Neuronal stem cell (in vitro differentiated cells): ENCODE data around the gene LY86.
"Not testable (repeated sequence)": the region's sequence is repeated elsewhere in the genome, so short reads cannot be mapped to it uniquely, and the experiment has no call there.

Experiments
- DNase-seq: peaks from one replicate; pipeline ENCODE4 v3.0.0-alpha.2; 2013; ENCODE audit warnings: low spot score
- H2AFZ ChIP-seq: one replicate; pipeline ENCODE4 v1.6.1; 2013; ENCODE audit warnings: mild to moderate bottlenecking, low read length, inconsistent platforms
- H2AK5ac ChIP-seq: 2 replicates; pipeline ENCODE4 v1.6.1; 2013; ENCODE audit warnings: low read depth, mild to moderate bottlenecking, inconsistent platforms, low read length, moderate library complexity, mixed read lengths
- H2BK120ac ChIP-seq: 2 replicates; pipeline ENCODE4 v1.6.1; 2013; ENCODE audit warnings: low read depth, mild to moderate bottlenecking, inconsistent platforms, low read length, moderate library complexity, mixed read lengths
- H2BK12ac ChIP-seq: one replicate; pipeline ENCODE4 v1.6.1; 2013; ENCODE audit warnings: low read length, inconsistent platforms
- H2BK15ac ChIP-seq: 2 replicates; pipeline ENCODE4 v1.6.1; 2013; ENCODE audit warnings: mild to moderate bottlenecking, low read length, inconsistent platforms, mixed read lengths
- H2BK5ac ChIP-seq: one replicate; pipeline ENCODE4 v1.6.1; 2013; ENCODE audit warnings: inconsistent platforms, mild to moderate bottlenecking, low read length, moderate library complexity
- H3K14ac ChIP-seq: one replicate; pipeline ENCODE4 v1.6.1; 2013; ENCODE audit warnings: low read length, inconsistent platforms
- H3K18ac ChIP-seq: 2 replicates; pipeline ENCODE4 v1.6.1; 2013; ENCODE audit warnings: low read length, inconsistent platforms
- H3K23ac ChIP-seq: 2 replicates; pipeline ENCODE4 v1.6.1; 2013; ENCODE audit warnings: low read depth, mild to moderate bottlenecking, mixed read lengths, low read length, inconsistent platforms; ENCODE audit not compliant: poor library complexity
- H3K27ac ChIP-seq: replicated peaks from 3 replicates; pipeline ENCODE4 v1.5.1; 2013; ENCODE audit warnings: low read length, inconsistent platforms
- H3K27me3 ChIP-seq, 3 experiments: 2 replicates each; pipeline ENCODE4 v1.6.1; 2013; ENCODE audit warnings: low read length in 3 of 3, mild to moderate bottlenecking in 2 of 3, inconsistent platforms in 1 of 3, low read depth in 1 of 3, mixed read lengths in 1 of 3, moderate library complexity in 1 of 3; ENCODE audit not compliant: control insufficient read depth in 3 of 3, insufficient read depth in 3 of 3
- H3K36me3 ChIP-seq, 2 donors: replicated peaks in 1 of 2; 2 replicates each; pipeline ENCODE4 v1.6.1; 2013; ENCODE audit warnings: low read length in 2 of 2; ENCODE audit not compliant: control insufficient read depth in 2 of 2, insufficient read depth in 2 of 2
- H3K4ac ChIP-seq: 2 replicates; pipeline ENCODE4 v1.6.1; 2013; ENCODE audit warnings: inconsistent platforms, mild to moderate bottlenecking, low read length, moderate library complexity
- H3K4me1 ChIP-seq, 2 donors: 1 replicate in 1 of 2; 2 replicates in 1 of 2; pipeline ENCODE4 v1.6.1; 2013; ENCODE audit warnings: low read length in 2 of 2, low read depth in 1 of 2; ENCODE audit not compliant: control insufficient read depth in 2 of 2, insufficient read depth in 1 of 2
- H3K4me2 ChIP-seq: one replicate; pipeline ENCODE4 v1.6.1; 2013; ENCODE audit warnings: mild to moderate bottlenecking, low read length, inconsistent platforms; ENCODE audit not compliant: insufficient read depth, poor library complexity, severe bottlenecking
- H3K4me3 ChIP-seq, 2 donors: 2 replicates each; pipeline ENCODE4 v1.5.1; 2013; ENCODE audit warnings: low read length in 2 of 2, mild to moderate bottlenecking in 2 of 2, inconsistent platforms in 1 of 2, moderate library complexity in 1 of 2
- H3K79me1 ChIP-seq: one replicate; pipeline ENCODE4 v1.6.1; 2013; ENCODE audit warnings: low read depth, mild to moderate bottlenecking, inconsistent platforms, low read length, moderate library complexity
- H3K9ac ChIP-seq: one replicate; pipeline ENCODE4 v1.6.1; 2013; ENCODE audit warnings: mild to moderate bottlenecking, low read depth, low read length, inconsistent platforms; ENCODE audit not compliant: poor library complexity
- H3K9me3 ChIP-seq, 2 donors: replicated peaks in 1 of 2; 2 replicates each; pipeline versions ENCODE3 to v1.6.1; 2013; ENCODE audit warnings: low read length in 2 of 2, mild to moderate bottlenecking in 2 of 2, inconsistent platforms in 1 of 2, low read depth in 1 of 2, mixed read lengths in 1 of 2, moderate library complexity in 1 of 2; ENCODE audit not compliant: control insufficient read depth in 2 of 2, insufficient read depth in 1 of 2
- H4K8ac ChIP-seq: one replicate; pipeline ENCODE4 v1.6.1; 2013; ENCODE audit warnings: low read depth, mild to moderate bottlenecking, inconsistent platforms, low read length, moderate library complexity
- H4K91ac ChIP-seq: one replicate; pipeline ENCODE4 v1.6.1; 2013; ENCODE audit warnings: low read length, low read depth, mild to moderate bottlenecking, inconsistent platforms; ENCODE audit not compliant: poor library complexity
- WGBS, 2 donors: extraction: QIAGEN DNeasy Blood & Tissue Kit; methylation state at CpG; one replicate each; pipeline ENCODE4 v1.1.7; 2013; ENCODE audit warnings: missing lambda C conversion rate in 2 of 2, mixed read lengths in 1 of 2; ENCODE audit not compliant: insufficient read length in 2 of 2, insufficient replicate concordance in 1 of 2; ENCODE audit errors: extremely low coverage in 2 of 2; 5-methylcytosine and 5-hydroxymethylcytosine counted together

The LY86 gene

GRCh38 chr6:6665555-6666243 is 77.2 kb downstream of the LY86 start:
- Histone ChIP-seq H3K4me2 (peak overlapping the region; percentile 13), H3K14ac (no peak overlapping the region), H2BK120ac (no peak overlapping the region), H2BK15ac (no peak overlapping the region), H3K9me3 (no peaks in the 10 kb centered on the region), H2AFZ (peak overlapping the region; percentile 50), H2BK12ac (no peak overlapping the region), H3K23ac (no peak overlapping the region), H2AK5ac (no peak overlapping the region), H3K18ac (peak overlapping the region; percentile 49), H3K36me3 (no peaks in the 10 kb centered on the region), H3K27me3 (no peaks in the 10 kb centered on the region), H2BK5ac (no peak overlapping the region), H3K4me1 (peaks cover 0 to 6% of the 10 kb centered on the region in 2 donors), H3K4ac (no peak overlapping the region), H3K9ac (no peak overlapping the region), H3K4me3 (no peak overlapping the region), H4K91ac (no peak overlapping the region), H3K27ac (no peak overlapping the region), H4K8ac (no peak overlapping the region), H3K79me1 (no peaks in the 10 kb centered on the region)
- peak; percentile 45 for DNase-seq
- WGBS, 2 donors: no CpG with 5 or more reads among the region's 11 CpGs

- not testable (repeated sequence) for H2AK5ac ChIP-seq, H3K79me1 ChIP-seq, H3K4me3 ChIP-seq, H3K18ac ChIP-seq, H4K8ac ChIP-seq, H4K91ac ChIP-seq, H2BK15ac ChIP-seq, H3K4me1 ChIP-seq, H2BK12ac ChIP-seq, H3K4me2 ChIP-seq, H2BK120ac ChIP-seq, H3K23ac ChIP-seq, H3K9me3 ChIP-seq, H3K9ac ChIP-seq, H3K27ac ChIP-seq, H3K4ac ChIP-seq, H2AFZ ChIP-seq, DNase-seq, H3K27me3 ChIP-seq, H3K36me3 ChIP-seq, H2BK5ac ChIP-seq, H3K14ac ChIP-seq
- no CpG with 5 or more reads among the region's 3 CpGs for WGBS, 2 donors
Observed at GRCh38 chr6:6670150-6670549, 81.6 kb downstream of the LY86 start.

- no peaks in the 10 kb centered on the region for H3K9me3 ChIP-seq
- peaks cover 0 to 14% of the 10 kb centered on the region in 2 donors for H3K4me1 ChIP-seq
Observed at GRCh38 chr6:6674872-6675271, 86.4 kb downstream of the LY86 start.

DNA sequence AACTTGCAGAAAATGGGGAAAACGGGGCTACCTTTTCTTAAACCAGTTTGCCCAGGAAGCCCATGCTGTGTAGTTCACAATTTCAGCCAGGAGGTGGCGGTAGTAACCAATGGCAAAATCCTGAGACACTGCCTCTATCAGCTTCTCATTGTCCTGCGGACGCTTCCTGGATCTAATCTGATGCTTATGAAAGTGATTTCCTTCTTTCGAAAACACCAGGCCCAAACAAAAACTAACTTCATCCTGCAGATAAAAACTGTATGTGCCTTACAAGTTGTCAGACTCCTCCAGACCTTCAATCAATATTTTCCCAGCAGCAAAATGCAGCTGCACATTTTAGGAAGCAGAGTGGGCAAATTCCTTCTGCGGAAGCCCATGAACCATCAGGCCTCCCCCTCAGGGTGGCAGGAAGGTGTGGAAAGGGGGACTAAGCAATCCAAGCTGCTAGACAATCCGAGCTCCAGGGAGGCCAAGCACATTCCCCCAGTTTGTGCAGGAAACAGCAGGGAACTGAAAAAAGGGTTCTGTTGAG is 88.5 kb downstream of the LY86 start:
- Histone ChIP-seq H4K91ac (no peak overlapping the region), H3K36me3 (no peaks in the 10 kb centered on the region), H3K4me3 (peak overlapping the region in 1 of 2 donors; percentile 1), H3K79me1 (no peaks in the 10 kb centered on the region), H3K4me2 (no peak overlapping the region), H2BK15ac (no peak overlapping the region), H2BK120ac (no peak overlapping the region), H3K9ac (no peak overlapping the region), H3K14ac (no peak overlapping the region), H3K18ac (no peak overlapping the region), H3K4ac (no peak overlapping the region), H2AK5ac (no peak overlapping the region), H3K27ac (no peak overlapping the region), H3K4me1 (peaks cover 0 to 15% of the 10 kb centered on the region in 2 donors), H2BK12ac (no peak overlapping the region), H4K8ac (no peak overlapping the region), H3K27me3 (peaks cover 0 to 2% (median 0%) of the 10 kb centered on the region in 3 experiments), H3K9me3 (no peaks in the 10 kb centered on the region), H3K23ac (no peak overlapping the region), H2AFZ (peak overlapping the region; percentile 79), H2BK5ac (no peak overlapping the region)
- DNase-seq: peak; percentile 85
- WGBS, 2 donors: no CpG with 5 or more reads among the region's 7 CpGs

More at GRCh38 chr6:6674872-6675271, 86.4 kb downstream of the LY86 start:
- Histone ChIP-seq H2BK120ac (no peak overlapping the region), H2BK12ac (no peak overlapping the region), H3K18ac (no peak overlapping the region), H3K27me3 (peaks cover 0 to 2% (median 0%) of the 10 kb centered on the region in 3 experiments), H3K27ac (no peak overlapping the region), H2BK5ac (no peak overlapping the region), H3K4ac (no peak overlapping the region), H4K91ac (no peak overlapping the region), H3K9ac (no peak overlapping the region), H4K8ac (no peak overlapping the region), H3K79me1 (no peaks in the 10 kb centered on the region), H2AK5ac (no peak overlapping the region), H3K4me3 (no peak overlapping the region), H2BK15ac (no peak overlapping the region), H3K36me3 (no peaks in the 10 kb centered on the region), H3K14ac (no peak overlapping the region), H3K4me2 (no peak overlapping the region), H2AFZ (no peak overlapping the region), H3K23ac (no peak overlapping the region)
- no CpG with 5 or more reads among the region's 4 CpGs for WGBS, 2 donors
- no peak for DNase-seq
